T-helper 1 cell treated with Interleukin-12 subunit alpha and Interleukin-12 subunit beta and Interleukin-4 antibody, amounts not matched to agents 30 μg/mL and 1 μg/mL, for 36 hours (primary cell): ENCODE measurements around the gene SCRN2.
A peak's percentile ranks its signal among the peaks of the same experiment; 100 is the strongest.

Experiments used
- H3K27ac Mint-ChIP-seq: one replicate; pipeline ENCODE4 v1.8.0; 2021; ENCODE audit warnings: mild to moderate bottlenecking, mixed read lengths
- H3K27me3 Mint-ChIP-seq: one replicate; pipeline ENCODE4 v1.8.0; 2021; ENCODE audit warnings: low read depth, mixed read lengths
- H3K36me3 Mint-ChIP-seq: one replicate; pipeline ENCODE4 v1.8.0; 2021; ENCODE audit warnings: low read depth, mixed read lengths
- H3K4me1 Mint-ChIP-seq: one replicate; pipeline ENCODE4 v1.8.0; 2021; ENCODE audit warnings: low read depth, mixed read lengths
- H3K4me3 Mint-ChIP-seq: one replicate; pipeline ENCODE4 v1.8.0; 2021; ENCODE audit warnings: mild to moderate bottlenecking, moderate library complexity, mixed read lengths
- H3K9me3 Mint-ChIP-seq: one replicate; pipeline ENCODE4 v1.8.0; 2021; ENCODE audit warnings: mixed read lengths

Gene SCRN2

GRCh38 chr17:47857551-47858455, 16.7 kb upstream of the SCRN2 start:
- peaks cover 12% of the 10 kb centered on the region for H3K4me1 Mint-ChIP-seq
- H3K4me3 Mint-ChIP-seq: no peak overlapping the region
- H3K27ac Mint-ChIP-seq: no peak overlapping the region
- no peaks in the 10 kb centered on the region for H3K36me3 Mint-ChIP-seq
- peaks cover 65% of the 10 kb centered on the region for H3K27me3 Mint-ChIP-seq
- H3K9me3 Mint-ChIP-seq: no peaks in the 10 kb centered on the region

- Mint-ChIP-seq H3K36me3 (no peaks in the 10 kb centered on the region), H3K27ac (no peak overlapping the region), H3K27me3 (peaks cover 74% of the 10 kb centered on the region), H3K4me3 (no peak overlapping the region), H3K4me1 (peaks cover 20% of the 10 kb centered on the region), H3K9me3 (no peaks in the 10 kb centered on the region)
Observed at GRCh38 chr17:47856830-47857229, 15.8 kb upstream of the SCRN2 start.

GRCh38 chr17:47855737-47856136, 14.7 kb upstream of the SCRN2 start:
- Mint-ChIP-seq H3K27me3 (peaks cover 78% of the 10 kb centered on the region), H3K9me3 (no peaks in the 10 kb centered on the region), H3K4me3 (no peak overlapping the region), H3K36me3 (no peaks in the 10 kb centered on the region), H3K27ac (no peak overlapping the region), H3K4me1 (peaks cover 21% of the 10 kb centered on the region)

- Mint-ChIP-seq H3K27ac (no peak overlapping the region), H3K4me1 (peaks cover 25% of the 10 kb centered on the region), H3K27me3 (peaks cover 86% of the 10 kb centered on the region), H3K9me3 (no peaks in the 10 kb centered on the region), H3K36me3 (no peaks in the 10 kb centered on the region), H3K4me3 (no peak overlapping the region)
Observed at GRCh38 chr17:47853616-47854015, 12.5 kb upstream of the SCRN2 start.

- Mint-ChIP-seq H3K4me3 (peak overlapping the region; percentile 50), H3K4me1 (peaks cover 25% of the 10 kb centered on the region), H3K9me3 (no peaks in the 10 kb centered on the region), H3K36me3 (no peaks in the 10 kb centered on the region), H3K27ac (no peak overlapping the region), H3K27me3 (peaks cover 84% of the 10 kb centered on the region)
Observed at GRCh38 chr17:47852113-47852949, 11.3 kb upstream of the SCRN2 start.

- H3K4me1 Mint-ChIP-seq: peaks cover 25% of the 10 kb centered on the region
- no peaks in the 10 kb centered on the region for H3K9me3 Mint-ChIP-seq
- H3K4me3 Mint-ChIP-seq: peak overlapping the region; percentile 50
- H3K27ac Mint-ChIP-seq: no peak overlapping the region
- no peaks in the 10 kb centered on the region for H3K36me3 Mint-ChIP-seq
- H3K27me3 Mint-ChIP-seq: peaks cover 86% of the 10 kb centered on the region
Observed at GRCh38 chr17:47851764-47852112, 10.7 kb upstream of the SCRN2 start.

GRCh38 chr17:47850692-47851573, 9.9 kb upstream of the SCRN2 start, which contains the start of gene SP6:
Gene SP6 (minus strand): TSS chr17:47851163. CDS start chr17:47848429, 2,734 bp downstream.
- no peaks in the 10 kb centered on the region for H3K36me3 Mint-ChIP-seq
- H3K27ac Mint-ChIP-seq: no peak within 1 kb of the TSS
- H3K4me1 Mint-ChIP-seq: peaks cover 25% of the 10 kb centered on the region
- peak within 1 kb of the TSS; percentile 50 for H3K4me3 Mint-ChIP-seq
- H3K27me3 Mint-ChIP-seq: peaks cover 86% of the 10 kb centered on the region
- H3K9me3 Mint-ChIP-seq: no peaks in the 10 kb centered on the region

GRCh38 chr17:47850373-47850691, 9.3 kb upstream of the SCRN2 start:
- Mint-ChIP-seq H3K27ac (no peak overlapping the region), H3K9me3 (no peaks in the 10 kb centered on the region), H3K27me3 (peaks cover 86% of the 10 kb centered on the region), H3K36me3 (no peaks in the 10 kb centered on the region), H3K4me1 (peaks cover 25% of the 10 kb centered on the region), H3K4me3 (no peak overlapping the region)

GRCh38 chr17:47848198-47848513, 7.1 kb upstream of the SCRN2 start:
- no peaks in the 10 kb centered on the region for H3K36me3 Mint-ChIP-seq
- H3K27ac Mint-ChIP-seq: no peak overlapping the region
- H3K4me1 Mint-ChIP-seq: peaks cover 15% of the 10 kb centered on the region
- H3K4me3 Mint-ChIP-seq: no peak overlapping the region
- H3K9me3 Mint-ChIP-seq: no peaks in the 10 kb centered on the region
- H3K27me3 Mint-ChIP-seq: peaks cover 81% of the 10 kb centered on the region

- peaks cover 75% of the 10 kb centered on the region for H3K27me3 Mint-ChIP-seq
- H3K27ac Mint-ChIP-seq: no peak overlapping the region
- peaks cover 16% of the 10 kb centered on the region for H3K4me1 Mint-ChIP-seq
- no peak overlapping the region for H3K4me3 Mint-ChIP-seq
- H3K36me3 Mint-ChIP-seq: no peaks in the 10 kb centered on the region
- H3K9me3 Mint-ChIP-seq: no peaks in the 10 kb centered on the region
Observed at GRCh38 chr17:47847341-47848197, 6.5 kb upstream of the SCRN2 start.

GRCh38 chr17:47846716-47847340, 5.8 kb upstream of the SCRN2 start:
- H3K27me3 Mint-ChIP-seq: peaks cover 68% of the 10 kb centered on the region
- no peaks in the 10 kb centered on the region for H3K36me3 Mint-ChIP-seq
- H3K9me3 Mint-ChIP-seq: no peaks in the 10 kb centered on the region
- H3K4me1 Mint-ChIP-seq: peaks cover 17% of the 10 kb centered on the region
- H3K4me3 Mint-ChIP-seq: no peak overlapping the region
- H3K27ac Mint-ChIP-seq: no peak overlapping the region

- peaks cover 65% of the 10 kb centered on the region for H3K27me3 Mint-ChIP-seq
- H3K4me1 Mint-ChIP-seq: peaks cover 22% of the 10 kb centered on the region
- no peak overlapping the region for H3K27ac Mint-ChIP-seq
- H3K4me3 Mint-ChIP-seq: no peak overlapping the region
- H3K9me3 Mint-ChIP-seq: no peaks in the 10 kb centered on the region
- no peaks in the 10 kb centered on the region for H3K36me3 Mint-ChIP-seq
Observed at GRCh38 chr17:47845716-47846075, 4.6 kb upstream of the SCRN2 start.
